ENCODE measurements around the gene ANKRD11.

DNA sequence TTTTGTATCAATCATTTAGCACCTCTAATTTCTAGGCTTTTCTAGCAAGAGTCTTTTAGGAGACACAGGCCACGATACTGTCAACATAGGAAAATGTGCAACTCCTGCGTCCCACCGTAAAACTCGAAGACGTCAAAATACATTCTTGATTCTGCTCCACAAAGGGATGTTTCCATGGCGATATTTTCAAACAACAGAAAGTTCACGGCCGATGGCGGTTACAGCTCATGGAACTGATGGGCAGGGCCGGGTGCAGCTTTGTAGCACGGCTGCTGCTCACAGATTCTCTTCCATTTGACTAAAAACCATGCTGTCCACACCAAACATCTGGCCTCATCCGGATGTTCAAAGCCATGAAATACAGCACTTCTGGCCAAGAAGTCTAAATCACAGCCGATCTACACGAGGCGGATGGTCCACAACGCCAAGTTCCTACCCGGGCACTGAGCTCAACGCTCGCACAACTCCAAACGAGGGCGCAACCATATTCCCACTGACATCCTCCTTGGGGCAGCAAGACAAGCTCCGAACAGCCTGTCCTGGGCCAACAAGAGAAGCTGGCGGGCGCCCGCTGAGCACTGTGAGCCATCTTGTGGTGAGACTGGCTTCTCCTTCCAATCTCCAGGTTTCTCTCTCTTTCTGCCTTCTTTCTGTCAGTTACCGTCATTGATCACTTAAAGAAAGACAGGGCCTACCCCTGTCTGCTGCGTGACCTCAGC is 193.0 kb downstream of the ANKRD11 start:
- TF ChIP-seq, protein P1, sequence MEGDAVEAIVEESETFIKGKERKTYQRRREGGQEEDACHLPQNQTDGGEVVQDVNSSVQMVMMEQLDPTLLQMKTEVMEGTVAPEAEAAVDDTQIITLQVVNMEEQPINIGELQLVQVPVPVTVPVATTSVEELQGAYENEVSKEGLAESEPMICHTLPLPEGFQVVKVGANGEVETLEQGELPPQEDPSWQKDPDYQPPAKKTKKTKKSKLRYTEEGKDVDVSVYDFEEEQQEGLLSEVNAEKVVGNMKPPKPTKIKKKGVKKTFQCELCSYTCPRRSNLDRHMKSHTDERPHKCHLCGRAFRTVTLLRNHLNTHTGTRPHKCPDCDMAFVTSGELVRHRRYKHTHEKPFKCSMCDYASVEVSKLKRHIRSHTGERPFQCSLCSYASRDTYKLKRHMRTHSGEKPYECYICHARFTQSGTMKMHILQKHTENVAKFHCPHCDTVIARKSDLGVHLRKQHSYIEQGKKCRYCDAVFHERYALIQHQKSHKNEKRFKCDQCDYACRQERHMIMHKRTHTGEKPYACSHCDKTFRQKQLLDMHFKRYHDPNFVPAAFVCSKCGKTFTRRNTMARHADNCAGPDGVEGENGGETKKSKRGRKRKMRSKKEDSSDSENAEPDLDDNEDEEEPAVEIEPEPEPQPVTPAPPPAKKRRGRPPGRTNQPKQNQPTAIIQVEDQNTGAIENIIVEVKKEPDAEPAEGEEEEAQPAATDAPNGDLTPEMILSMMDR (IDR thresholded peaks at IDR 0.05): no peak
- TF ChIP-seq ZFX (IDR thresholded peaks at IDR 0.05; ENCODE audit: borderline replicate concordance): no peak

All from 22Rv1 (cell line).